Measurements from ENCODE around the gene SFR1. TPM values are rescaled to one million over a fixed set of nuclear protein-coding genes. Genes with fewer than 3 reads are reported as not detected.

SFR1 gene
- total RNA-seq, 1 experiment from 2014 or later, result 9.9 TPM

GRCh38 chr10:104103956-104104355 is 18.0 kb upstream of the SFR1 start (continued):
- no peak for TF ChIP-seq NFATC4 (CRISPR knock-in tag; IDR thresholded peaks at IDR 0.05)

GRCh38 chr10:104104418-104104817 is 17.6 kb upstream of the SFR1 start:
- DNase-seq (ENCODE audit: low spot score) (no peak), ATAC-seq (no peak)
- TF ChIP-seq RORB (CRISPR knock-in tag; IDR thresholded peaks at IDR 0.05) (no peak), JAZF1 (CRISPR knock-in tag; IDR thresholded peaks at IDR 0.05) (no peak), E2F5 (CRISPR knock-in tag; IDR thresholded peaks at IDR 0.05) (no peak), E2F1 (CRISPR knock-in tag; IDR thresholded peaks at IDR 0.05) (no peak), SP1 (CRISPR knock-in tag; conservative IDR thresholded peaks at IDR 0.05) (no peak)
- Mint-ChIP-seq H3K36me3 (no peaks in the 10 kb centered on the region), H3K4me1 (peaks cover 15% of the 10 kb centered on the region), H3K27me3 (ENCODE audit: low read depth) (no peaks in the 10 kb centered on the region), H3K4me3 (no peak overlapping the region), H3K27ac (no peak overlapping the region), H3K9me3 (no peaks in the 10 kb centered on the region)
- ChIA-PET CTCF (interaction anchor here (1.2 kb wide), 1 partner anchor 18 kb away, joined by 4 read pairs; the partner anchor contains the start of gene SFR1), POLR2A (no interaction called here)

- DNase-seq (ENCODE audit: low spot score) (no peak), ATAC-seq (no peak)
- H3K4me3 Mint-ChIP-seq, result no peak overlapping the region
- no peaks in the 10 kb centered on the region for H3K9me3 Mint-ChIP-seq
- H3K4me1 Mint-ChIP-seq, result peaks cover 15% of the 10 kb centered on the region
- H3K36me3 Mint-ChIP-seq, result no peaks in the 10 kb centered on the region
- TF ChIP-seq NFE2L1 (CRISPR knock-in tag; IDR thresholded peaks at IDR 0.05) (no peak), ZNF671 (CRISPR knock-in tag; IDR thresholded peaks at IDR 0.05) (no peak), FOXJ3 (CRISPR knock-in tag; IDR thresholded peaks at IDR 0.05; ENCODE audit: borderline replicate concordance) (no peak), ZNF263 (CRISPR knock-in tag; IDR thresholded peaks at IDR 0.05; ENCODE audit: low read depth) (no peak), ZNF396 (CRISPR knock-in tag; IDR thresholded peaks at IDR 0.05; ENCODE audit: borderline replicate concordance) (no peak), ZMAT4 (CRISPR knock-in tag; IDR thresholded peaks at IDR 0.05) (no peak), ZNF416 (CRISPR knock-in tag; IDR thresholded peaks at IDR 0.05) (no peak), IRF2 (CRISPR knock-in tag; IDR thresholded peaks at IDR 0.05; ENCODE audit: borderline replicate concordance, low read depth) (no peak), ATF6 (CRISPR knock-in tag; IDR thresholded peaks at IDR 0.05) (no peak), RORB (CRISPR knock-in tag; IDR thresholded peaks at IDR 0.05) (no peak), ATF1 (CRISPR knock-in tag; IDR thresholded peaks at IDR 0.05) (no peak), IRF1 (CRISPR knock-in tag; IDR thresholded peaks at IDR 0.05) (no peak), ZNF317 (CRISPR knock-in tag; IDR thresholded peaks at IDR 0.05; ENCODE audit: borderline replicate concordance, low read depth) (no peak), SMAD3 (CRISPR knock-in tag; IDR thresholded peaks at IDR 0.05; ENCODE audit: borderline replicate concordance) (no peak), ZBTB21 (CRISPR knock-in tag; IDR thresholded peaks at IDR 0.05; ENCODE audit: borderline replicate concordance) (no peak), TEAD1 (CRISPR knock-in tag; IDR thresholded peaks at IDR 0.05) (no peak), GABPB1 (CRISPR knock-in tag; IDR thresholded peaks at IDR 0.05) (no peak), ERG (CRISPR knock-in tag; IDR thresholded peaks at IDR 0.05) (no peak), EMX1 (CRISPR knock-in tag; IDR thresholded peaks at IDR 0.05) (no peak)
- H3K27ac Mint-ChIP-seq, result no peak overlapping the region
- ChIA-PET POLR2A (no interaction called here), CTCF (interaction anchor here (1.2 kb wide), 1 partner anchor 17 kb away, joined by 4 read pairs; the partner anchor contains the start of gene SFR1)
- H3K27me3 Mint-ChIP-seq (ENCODE audit: low read depth), result no peaks in the 10 kb centered on the region
Measured at GRCh38 chr10:104104926-104105325, 17.0 kb upstream of the SFR1 start.

All from WTC11 (cell line).